Measurements from ENCODE around the gene GRIN3A. TPM values are rescaled to one million over a fixed set of nuclear protein-coding genes. Genes with fewer than 3 reads are reported as not detected.
"Not testable (repeated sequence)": the region's sequence is repeated elsewhere in the genome, so short reads cannot be mapped to it uniquely, and the experiment has no call there.

GRIN3A gene
- total and polyA plus RNA-seq, 9 of the 15 experiments (the other 6 are each of a cell fraction or from before 2014, with no cell fraction given): 0.01 to 0.03 TPM; not detected in 7

DNA sequence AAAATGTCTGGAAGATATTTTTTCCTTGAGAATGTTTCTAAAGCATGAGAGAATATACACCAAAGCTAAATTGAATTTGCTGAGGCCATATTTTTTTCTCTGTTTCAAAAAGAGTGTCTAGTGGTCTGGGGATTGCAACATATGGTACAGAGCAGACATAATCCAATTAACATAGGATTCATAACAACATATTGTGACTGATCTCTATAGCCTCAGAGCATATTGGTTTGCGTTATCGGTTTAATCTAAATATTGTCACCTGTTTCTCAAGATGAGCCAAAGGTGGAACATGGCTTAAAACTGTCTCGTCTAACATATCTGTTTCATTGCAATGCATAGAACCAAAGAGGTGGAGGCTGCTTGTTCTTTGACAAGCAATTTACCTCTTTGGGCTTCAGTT lies 147.5 kb downstream of the GRIN3A start:
- BruUV-seq (replicated peaks): no TSS peak
- Histone ChIP-seq H2AFZ (ENCODE audit: low read depth, low read length) (no peak overlapping the region), H3K27me3 (ENCODE audit: control insufficient read depth in 2 of 2, insufficient read depth in 2 of 2, low read length in 2 of 2) (peaks cover 9 to 18% of the 10 kb centered on the region in 2 experiments), H3K4me3 (no peak overlapping the region), H3K36me3 (ENCODE audit: control insufficient read depth, insufficient read depth, low read length) (no peaks in the 10 kb centered on the region), H3K79me2 (ENCODE audit: control insufficient read depth, insufficient read depth, low read length) (no peaks in the 10 kb centered on the region), H3K4me2 (ENCODE audit: insufficient read depth, low read length) (no peak overlapping the region), H4K20me1 (replicated peaks; ENCODE audit: control insufficient read depth, insufficient read depth, low read length) (no peaks in the 10 kb centered on the region), H3K27ac (ENCODE audit: extremely low read depth, low read depth, low read length) (no peak overlapping the region), H3K9ac (ENCODE audit: insufficient read depth in 1 of 2, low read depth in 2 of 2, low read length in 2 of 2) (no peak overlapping the region), H3K9me3 (replicated peaks; ENCODE audit: control insufficient read depth, insufficient read depth, low read depth, low read length) (no peaks in the 10 kb centered on the region), H3K4me1 (replicated peaks in 1 of 2; ENCODE audit: control insufficient read depth in 2 of 2, insufficient read depth in 2 of 2, low read length in 2 of 2) (0 out of 5 replicates have a peak, but pooled peaks cover 0 to 3% of the 10 kb centered on the region in 2 experiments), H3K9me1 (ENCODE audit: control insufficient read depth, insufficient read depth, low read length) (no peaks in the 10 kb centered on the region)
- ChIA-PET CTCF (ENCODE audit: low intra/inter-chr PET ratio) (no interaction called here), POLR2A (no interaction called here)
- FAIRE-seq: no peak
- TF ChIP-seq SP2 (IDR thresholded peaks at IDR 0.05; ENCODE audit: extremely low read depth, low read depth, low read length, poor library complexity, severe bottlenecking): no peak
- TF ChIP-seq FOS (IDR thresholded peaks at IDR 0.05; ENCODE audit: extremely low read depth, insufficient read length): no peak
- no peak for TF ChIP-seq ZNF445 (CRISPR knock-in tag; IDR thresholded peaks at IDR 0.05; ENCODE audit: low read depth)
- TF ChIP-seq THRAP3 (IDR thresholded peaks at IDR 0.05; ENCODE audit: borderline replicate concordance): no peak
- TF ChIP-seq ARID2 (IDR thresholded peaks at IDR 0.05): no peak
- TF ChIP-seq ZNF282 (CRISPR knock-in tag; IDR thresholded peaks at IDR 0.05): no peak
- no peak for TF ChIP-seq ZNF76 (CRISPR knock-in tag; IDR thresholded peaks at IDR 0.05; ENCODE audit: borderline replicate concordance)
- TF ChIP-seq, protein P1, sequence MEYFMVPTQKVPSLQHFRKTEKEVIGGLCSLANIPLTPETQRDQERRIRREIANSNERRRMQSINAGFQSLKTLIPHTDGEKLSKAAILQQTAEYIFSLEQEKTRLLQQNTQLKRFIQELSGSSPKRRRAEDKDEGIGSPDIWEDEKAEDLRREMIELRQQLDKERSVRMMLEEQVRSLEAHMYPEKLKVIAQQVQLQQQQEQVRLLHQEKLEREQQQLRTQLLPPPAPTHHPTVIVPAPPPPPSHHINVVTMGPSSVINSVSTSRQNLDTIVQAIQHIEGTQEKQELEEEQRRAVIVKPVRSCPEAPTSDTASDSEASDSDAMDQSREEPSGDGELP (CRISPR knock-in tag; IDR thresholded peaks at IDR 0.05; ENCODE audit: borderline replicate concordance): no peak
- TF ChIP-seq TRIM28 (IDR thresholded peaks at IDR 0.05): no peak
- TF ChIP-seq KLF1 (tag; IDR thresholded peaks at IDR 0.05): no peak
- TF ChIP-seq RBM25 (IDR thresholded peaks at IDR 0.05; ENCODE audit: low read depth, low read length, severe bottlenecking): no peak
- no peak for TF ChIP-seq PRMT5 (CRISPR knock-in tag; IDR thresholded peaks at IDR 0.05)
- TF ChIP-seq CBFA2T3 (IDR thresholded peaks at IDR 0.05): no peak
- no peak for TF ChIP-seq MAZ (CRISPR knock-in tag; conservative IDR thresholded peaks at IDR 0.05 in 1 of 2, IDR thresholded peaks at IDR 0.05 in 1 of 2)
- TF ChIP-seq HDAC8 (tag; IDR thresholded peaks at IDR 0.05): no peak
- 7% methylated on average over 3 of the region's 3 CpGs for WGBS (ENCODE audit: insufficient coverage, low coverage, missing lambda C conversion rate)
- intact Hi-C loops (cut with micrococcal nuclease): no loop called here
- no peak for DNase-seq (ENCODE audit: extremely low read depth in 1 of 4, low spot score in 3 of 4)
- no peak for ATAC-seq
- in situ Hi-C loops (cut with MboI): no loop called here

DNA sequence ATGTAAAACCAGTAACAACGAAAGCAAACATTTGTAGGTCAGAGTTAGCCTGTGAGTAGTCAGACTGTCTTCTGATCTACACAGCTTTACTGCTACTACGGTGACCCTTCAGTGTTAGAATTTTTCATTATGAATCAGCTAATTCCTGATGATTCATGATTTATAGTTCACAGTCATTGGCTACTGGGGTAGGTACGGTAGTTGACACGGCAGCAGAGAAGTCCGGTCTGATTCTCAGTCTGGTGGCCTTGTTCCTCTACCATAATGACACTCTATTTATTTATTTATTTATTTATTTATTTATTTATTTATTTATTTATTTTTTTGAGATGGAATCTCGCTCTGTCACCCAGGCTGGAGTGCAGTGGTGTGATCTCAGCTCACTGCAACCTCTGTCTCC lies 148.4 kb downstream of the GRIN3A start:
- H4K20me1 ChIP-seq (replicated peaks; ENCODE audit: control insufficient read depth, insufficient read depth, low read length); H3K9me3 ChIP-seq (replicated peaks; ENCODE audit: control insufficient read depth, insufficient read depth, low read depth, low read length); DNase-seq (ENCODE audit: extremely low read depth in 1 of 4, low spot score in 3 of 4); BruUV-seq (replicated peaks); FAIRE-seq; H3K9me1 ChIP-seq (ENCODE audit: control insufficient read depth, insufficient read depth, low read length); H3K36me3 ChIP-seq (ENCODE audit: control insufficient read depth, insufficient read depth, low read length); POLR2A ChIA-PET; H3K4me1 ChIP-seq (replicated peaks in 1 of 2; ENCODE audit: control insufficient read depth in 2 of 2, insufficient read depth in 2 of 2, low read length in 2 of 2); H3K27ac ChIP-seq (ENCODE audit: extremely low read depth, low read depth, low read length); H3K9ac ChIP-seq (ENCODE audit: insufficient read depth in 1 of 2, low read depth in 2 of 2, low read length in 2 of 2); in situ Hi-C loops (cut with MboI); ATAC-seq; H3K79me2 ChIP-seq (ENCODE audit: control insufficient read depth, insufficient read depth, low read length); H3K4me3 ChIP-seq; intact Hi-C loops (cut with micrococcal nuclease); H2AFZ ChIP-seq (ENCODE audit: low read depth, low read length); H3K4me2 ChIP-seq (ENCODE audit: insufficient read depth, low read length); CTCF ChIA-PET (ENCODE audit: low intra/inter-chr PET ratio): not testable (repeated sequence)
- H3K27me3 ChIP-seq (ENCODE audit: control insufficient read depth in 2 of 2, insufficient read depth in 2 of 2, low read length in 2 of 2): peaks cover 6 to 13% of the 10 kb centered on the region in 2 experiments; a peak in 4 of 5 replicates
- 4% methylated on average over 6 of the region's 6 CpGs for WGBS (ENCODE audit: insufficient coverage, low coverage, missing lambda C conversion rate)
